Subcutaneous adipose tissue (tissue), 4 donors: Measurements from ENCODE around the gene POLRMT. TPM values are rescaled to one million over a fixed set of nuclear protein-coding genes. Genes with fewer than 3 reads are reported as not detected.

ENCODE experiments used
- CTCF ChIP-seq: fragments of 450-650 bp; IDR thresholded peaks from one replicate; pipeline ENCODE4 v1.5.1; 2016; ENCODE audit warnings: low read depth, mild to moderate bottlenecking, control low read depth, antibody characterized with exemption, moderate library complexity
- total RNA-seq, 4 donors: library from RNA; depleted of rRNA; stranded (reverse); fragments of >200 nt; gene quantifications; one replicate each; pipeline ENCODE4 v1.1.0, GENCODE V29; 2016

POLRMT gene
- total RNA-seq, 4 donors from 2014 or later = 11.9 to 41.4 (median 14.7) TPM

- no peak for TF ChIP-seq CTCF
Measured at GRCh38 chr19:647566-648284, 14.4 kb upstream of the POLRMT start.

- no peak for TF ChIP-seq CTCF
Measured at GRCh38 chr19:646779-647565, 13.6 kb upstream of the POLRMT start.

GRCh38 chr19:645912-646778 lies 12.8 kb upstream of the POLRMT start:
- TF ChIP-seq CTCF = no peak

- no peak for TF ChIP-seq CTCF
Measured at GRCh38 chr19:644789-645188, 11.5 kb upstream of the POLRMT start.

GRCh38 chr19:644363-644762 lies 11.0 kb upstream of the POLRMT start:
- TF ChIP-seq CTCF = no peak

GRCh38 chr19:643736-644135 lies 10.4 kb upstream of the POLRMT start:
- TF ChIP-seq CTCF = no peak
